ENCODE results near the gene RBFOX2.
"Not testable (repeated sequence)": the region's sequence is repeated elsewhere in the genome, so short reads cannot be mapped to it uniquely, and the experiment has no call there.

RBFOX2 gene

DNA sequence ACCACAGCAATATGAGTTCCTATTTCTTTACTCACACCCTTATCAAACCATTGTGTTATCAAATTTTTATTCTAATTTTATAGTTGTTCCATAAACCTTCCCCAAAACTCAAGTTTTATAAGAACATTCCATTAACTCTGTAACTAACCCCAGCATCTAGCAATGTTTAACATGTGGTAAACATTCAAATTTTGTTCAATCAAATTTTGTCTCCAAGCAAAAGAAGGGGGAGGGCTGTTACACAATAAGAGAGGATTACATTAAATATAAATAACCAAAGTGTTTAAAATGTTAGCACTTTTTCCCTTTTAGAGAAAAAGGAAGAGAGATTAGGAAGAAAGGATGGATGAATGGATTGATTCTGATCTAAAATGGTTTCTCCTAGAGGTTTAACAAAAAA, 20.5 kb downstream of the RBFOX2 start:
- DNase-seq: no peak

DNA sequence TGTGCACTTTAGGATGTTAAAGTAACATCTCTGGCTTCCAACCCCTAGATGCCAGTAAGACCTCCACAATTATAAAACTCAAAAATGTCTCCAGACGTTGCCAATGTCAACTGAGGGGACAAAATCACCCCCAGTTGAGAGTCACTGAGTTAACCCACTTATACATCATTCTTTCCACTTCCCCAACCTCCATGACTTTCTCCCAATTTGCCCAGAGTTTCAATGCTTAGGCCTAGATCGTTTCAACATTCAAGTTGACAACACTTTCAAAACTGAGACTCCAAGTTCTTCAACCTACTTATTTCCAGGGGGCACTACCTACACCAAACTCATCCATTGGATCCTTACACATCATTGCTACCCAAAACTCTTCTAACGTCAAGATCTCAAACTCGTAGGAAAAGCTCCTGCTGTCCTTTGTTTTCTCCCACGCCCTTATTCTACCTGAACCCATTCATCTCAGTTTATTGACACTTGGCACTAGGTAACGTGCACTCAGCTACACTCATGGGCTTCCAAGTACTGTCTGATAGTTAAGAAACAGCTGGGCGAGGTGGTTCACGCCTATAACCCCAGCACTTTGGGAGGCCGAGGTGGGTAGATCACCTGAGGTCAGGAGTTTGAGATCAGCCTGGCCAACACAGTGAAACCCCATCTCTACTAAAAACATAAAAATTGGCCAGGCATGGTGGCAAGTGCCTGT, 24.5 kb downstream of the RBFOX2 start:
- DNase-seq: no peak

DNA sequence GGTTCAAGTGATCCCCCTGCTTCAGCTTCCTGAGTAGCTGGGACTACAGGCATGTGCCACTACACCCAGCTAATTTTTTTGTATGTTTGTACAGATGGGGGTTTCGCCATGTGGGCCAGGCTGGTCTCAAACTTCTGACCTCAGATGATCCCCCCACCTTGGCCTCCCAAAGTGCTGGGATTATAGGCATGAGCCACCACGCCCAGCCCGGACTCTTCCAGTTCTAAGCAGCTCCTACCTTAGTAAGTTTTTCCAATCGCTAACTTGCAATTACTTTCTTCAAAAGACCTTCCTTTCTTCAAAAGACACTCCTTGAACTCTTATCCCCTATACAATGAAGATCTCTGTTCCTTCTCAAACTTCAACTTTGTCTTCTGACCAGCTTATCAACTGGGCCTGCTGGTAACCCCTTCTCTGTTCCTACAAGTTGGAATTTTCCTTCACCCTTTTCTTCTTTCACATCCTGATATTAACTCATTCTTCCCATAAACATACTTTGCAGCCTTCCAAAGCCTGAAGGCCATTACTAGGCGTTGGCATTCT, 25.8 kb downstream of the RBFOX2 start:
- no peak for DNase-seq

DNA sequence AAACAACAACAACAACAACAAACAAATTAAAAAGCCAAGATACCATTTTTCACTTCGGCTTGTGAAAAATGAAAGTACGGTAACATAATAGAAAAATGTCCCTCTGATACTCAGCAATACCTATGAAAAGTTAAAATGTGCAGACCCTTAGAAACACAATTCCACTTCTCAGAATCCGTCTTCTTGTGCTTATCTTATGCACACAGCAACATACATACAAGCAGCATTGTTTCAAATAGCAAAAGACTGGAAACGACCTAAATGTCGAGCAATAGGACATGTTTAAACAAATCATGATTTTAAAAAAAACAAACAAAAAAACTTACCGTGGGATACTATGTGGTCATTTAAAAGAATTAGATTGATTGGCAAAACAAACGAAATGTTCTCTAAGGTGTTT, 26.5 kb downstream of the RBFOX2 start:
- no peak for DNase-seq

GRCh38 chr22:35998748-35999147, 29.9 kb downstream of the RBFOX2 start:
- DNase-seq: no peak

DNA sequence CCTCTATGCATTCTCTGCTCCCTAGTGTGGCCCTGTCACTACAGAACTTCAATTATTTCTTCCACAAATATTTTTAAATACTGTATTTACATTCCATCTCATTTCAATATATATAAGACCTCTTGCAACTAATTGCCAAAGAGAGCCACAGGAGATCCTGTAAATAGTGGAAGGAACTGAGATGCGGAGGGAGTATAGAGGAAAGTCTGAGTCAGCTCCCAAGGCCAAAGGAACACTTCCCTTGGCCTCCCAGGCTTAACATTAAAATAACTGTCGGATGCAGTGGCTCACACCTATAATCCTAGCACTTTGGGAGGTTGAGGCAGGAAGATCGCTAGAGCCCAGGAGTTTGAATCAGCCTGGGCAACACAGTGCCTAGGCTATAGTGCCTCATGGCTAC, 31.2 kb downstream of the RBFOX2 start:
- no peak for DNase-seq

DNA sequence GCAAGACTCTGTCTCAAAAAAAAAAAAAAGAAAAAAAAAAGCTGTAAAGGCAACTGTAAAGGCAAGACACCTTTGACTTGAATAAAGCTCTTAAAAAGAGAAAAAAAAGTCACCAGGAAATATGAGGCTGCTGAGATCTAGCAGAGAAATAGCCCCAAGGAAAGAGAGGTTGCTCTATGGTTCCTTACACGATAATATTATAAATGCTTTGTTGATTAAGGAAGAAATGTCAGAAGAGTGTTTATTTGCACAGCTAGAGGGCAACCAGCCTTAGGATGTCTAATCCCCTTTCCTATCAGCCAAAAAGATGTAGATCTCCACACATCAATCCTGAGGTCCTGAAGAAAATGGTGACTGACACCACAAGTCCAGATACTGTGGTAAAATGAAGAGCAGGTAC, 32.0 kb downstream of the RBFOX2 start:
- DNase-seq: no peak

DNA sequence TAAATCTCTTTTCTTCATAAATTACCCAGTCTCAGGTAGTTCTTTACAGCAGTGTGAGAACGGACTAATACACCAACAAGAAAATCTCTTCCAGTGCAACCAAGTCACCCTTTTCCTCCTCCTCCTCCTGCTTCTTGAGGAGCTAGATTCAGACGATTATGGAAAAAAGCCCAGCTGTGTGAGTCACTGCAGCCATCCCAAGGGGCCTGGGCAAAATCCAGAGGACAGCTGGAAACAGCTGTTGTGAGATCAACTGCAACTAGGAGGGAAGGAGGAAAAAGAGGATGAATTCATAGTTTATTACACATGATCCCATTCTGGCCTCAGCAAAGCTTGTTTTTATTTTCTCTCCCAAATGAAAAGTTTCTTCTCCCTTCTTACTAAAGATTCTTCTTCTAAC, 32.9 kb downstream of the RBFOX2 start:
- no peak for DNase-seq

- DNase-seq: no peak
These were observed 33.3 kb downstream of the RBFOX2 start for GRCh38 chr22:35995348-35995747.

GRCh38 chr22:35993727-35994126, 34.9 kb downstream of the RBFOX2 start:
- DNase-seq: not testable (repeated sequence)

DNA sequence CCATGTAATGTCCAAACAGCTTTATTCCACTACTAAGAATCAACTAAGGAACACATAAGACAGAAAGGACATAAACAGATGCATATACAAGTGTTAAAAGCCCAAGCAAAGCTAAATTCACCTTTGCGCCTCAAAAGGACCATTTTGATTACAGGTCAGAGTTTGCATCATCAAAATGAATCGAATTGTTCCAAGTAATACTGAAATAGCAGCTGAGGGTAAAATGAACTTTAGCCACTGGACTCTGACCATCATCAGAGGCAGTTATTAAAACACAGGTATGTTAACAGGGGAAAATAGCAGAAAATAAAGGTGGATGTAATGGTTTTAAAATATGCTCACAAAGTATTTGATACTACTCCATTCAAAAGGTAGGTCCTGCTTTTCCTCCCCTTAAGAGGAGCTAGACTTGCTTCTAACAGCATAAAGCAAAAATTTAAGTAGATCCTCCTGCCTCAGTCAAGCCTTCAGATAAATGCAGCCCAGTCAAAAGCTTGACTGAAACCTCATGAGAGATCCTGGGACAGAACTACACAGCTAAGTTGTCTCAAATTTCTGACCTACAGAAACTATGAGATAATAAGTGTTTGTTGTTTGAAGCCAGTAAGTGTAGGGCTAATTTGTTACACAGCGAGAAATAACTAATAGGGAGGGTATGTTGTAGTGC, 35.4 kb downstream of the RBFOX2 start:
- no peak for DNase-seq

GRCh38 chr22:35991168-35991567, 37.5 kb downstream of the RBFOX2 start:
- no peak for DNase-seq

GRCh38 chr22:35988030-35988429, 40.6 kb downstream of the RBFOX2 start:
- DNase-seq: no peak

GRCh38 chr22:35987487-35987886, 41.1 kb downstream of the RBFOX2 start:
- DNase-seq: no peak

GRCh38 chr22:35986088-35986487, 42.5 kb downstream of the RBFOX2 start:
- no peak for DNase-seq

GRCh38 chr22:35985371-35985770, 43.3 kb downstream of the RBFOX2 start:
- no peak for DNase-seq

- no peak for DNase-seq
These were observed 44.1 kb downstream of the RBFOX2 start for GRCh38 chr22:35984183-35985175.

GRCh38 chr22:35981900-35982299, 46.7 kb downstream of the RBFOX2 start:
- DNase-seq: no peak

- DNase-seq: no peak
These were observed 49.7 kb downstream of the RBFOX2 start for GRCh38 chr22:35978889-35979288.

- no peak for DNase-seq
These were observed 50.4 kb downstream of the RBFOX2 start for GRCh38 chr22:35978201-35978600.

DNA sequence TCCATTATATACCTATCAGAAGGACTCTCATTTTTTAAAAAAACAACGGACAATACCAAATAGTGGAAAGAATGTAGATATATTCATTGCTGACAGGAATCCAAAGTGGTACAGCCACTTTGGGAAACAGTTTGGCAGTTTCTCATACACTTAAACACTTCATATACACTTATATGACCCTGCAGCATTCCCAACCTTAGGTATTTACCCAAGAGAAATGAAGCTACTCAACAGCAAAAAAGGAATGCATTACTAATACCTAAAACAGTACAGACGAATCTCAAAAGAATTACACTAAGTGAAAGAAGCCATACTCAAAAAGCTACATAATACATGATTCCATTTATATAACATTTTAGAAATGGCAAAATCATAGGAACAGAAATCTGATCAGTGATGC, 51.5 kb downstream of the RBFOX2 start:
- DNase-seq: no peak

DNA sequence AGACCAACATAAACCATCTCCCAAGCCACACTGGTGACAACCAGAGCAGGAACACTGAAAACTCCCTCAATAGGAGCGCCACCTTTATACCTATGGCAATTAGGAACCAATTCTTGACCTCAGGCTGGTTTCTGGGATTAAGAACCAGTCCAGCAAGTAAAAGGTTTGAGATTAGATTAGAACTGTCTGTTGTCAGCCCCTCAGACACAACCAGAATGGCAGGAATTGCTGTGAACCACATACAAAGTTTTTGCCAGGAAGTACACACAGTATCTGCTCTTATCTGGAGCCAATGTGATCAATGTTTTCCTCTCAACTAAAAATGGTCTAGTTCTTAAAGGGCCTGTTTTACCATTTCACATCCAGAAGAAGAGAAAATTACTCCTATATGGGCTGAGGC, 55.2 kb downstream of the RBFOX2 start:
- no peak for DNase-seq

DNA sequence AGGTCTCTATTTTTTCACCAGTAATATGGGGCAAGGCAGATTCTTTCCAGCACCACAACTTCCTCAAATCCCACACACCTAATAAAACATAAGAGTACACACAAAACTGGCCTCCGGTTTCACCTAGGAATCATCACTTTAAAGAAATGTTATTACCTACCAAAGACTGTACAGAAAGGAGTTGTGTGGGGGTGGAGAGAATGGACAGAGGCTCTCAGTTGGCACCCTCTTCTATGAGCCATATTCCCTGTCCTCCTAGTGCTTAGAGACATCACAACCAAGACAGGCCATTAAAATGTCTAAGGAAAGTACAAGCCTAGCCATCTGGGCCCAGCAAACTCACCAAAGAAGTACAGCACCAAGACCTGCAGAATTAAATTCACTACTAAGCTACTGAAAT, 56.1 kb downstream of the RBFOX2 start:
- DNase-seq: no peak

Data from C1 segment of cervical spinal cord (tissue), 14 donors.